Measurements from ENCODE around the gene CLK2. TPM values are rescaled to one million over a fixed set of nuclear protein-coding genes. Genes with fewer than 3 reads are reported as not detected.

The CLK2 gene
- total and polyA plus RNA-seq, 2 of the 8 experiments (the other 6 are each of a cell fraction or from before 2014, with no cell fraction given) = 62.2 to 76.0 TPM

DNA sequence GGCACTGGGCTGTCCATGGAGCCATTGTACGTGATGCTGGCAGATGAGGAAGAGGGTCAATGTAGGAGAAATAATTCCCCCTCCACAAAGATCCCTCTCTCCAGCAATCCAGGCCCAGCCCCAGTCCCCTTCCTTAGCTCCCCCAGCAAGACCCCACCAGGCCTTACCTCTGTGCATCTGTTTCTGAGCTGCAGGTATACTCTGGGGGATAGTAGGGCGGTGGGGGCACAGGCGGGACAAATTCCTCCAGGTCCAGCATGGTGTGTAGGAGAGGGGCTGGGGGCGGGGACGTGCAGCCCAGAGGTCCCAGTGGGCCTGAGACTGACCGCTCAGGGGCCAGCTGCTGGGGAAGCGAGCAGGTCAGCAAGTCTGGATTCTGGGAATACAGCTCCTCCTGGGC is 21.7 kb downstream of the CLK2 start:
- 99% methylated on average over 7 of the region's 7 CpGs; no CpG with 5 or more reads in 1 of the 2 experiments for whole genome bisulfite sequencing, 2 experiments (ENCODE audit: extremely low coverage in 1 of 2, insufficient coverage in 1 of 2, insufficient read length in 1 of 2, insufficient replicate concordance in 2 of 2, low coverage in 1 of 2, low lambda C conversion rate in 2 of 2, missing lambda C conversion rate in 1 of 2)
- no peak overlapping the region for H4K5ac ChIP-seq (ENCODE audit: insufficient read length, low read depth, low read length)

More for the DNA sequence above, 21.7 kb downstream of the CLK2 start:
- CTCF ChIA-PET (ENCODE audit: partially characterized antibody) = interaction anchor here (0.6 to 15.2 kb wide), 48 partner anchors 9 to 1639 kb away, joined by 3 to 227 read pairs (median 7); partner anchors contain the start of genes ASH1L, CLK2, FDPS and HCN3
- POLR2A ChIA-PET (ENCODE audit: partially characterized antibody) = interaction anchor here (0.6 to 7.1 kb wide), 14 partner anchors 9 to 334 kb away, joined by 3 to 48 read pairs (median 6); partner anchors contain the start of genes CLK2, HCN3, RUSC1 and SCAMP3
- Histone ChIP-seq H2BK5ac (ENCODE audit: low read depth, low read length) (no peak overlapping the region), H3K27me3 (replicated peaks in 1 of 4; ENCODE audit: control insufficient read depth in 3 of 4, extremely low read depth in 1 of 4, insufficient read depth in 3 of 4, low read length in 3 of 4) (0 out of 7 replicates have a peak, but pooled peaks cover 0 to under 1% (median under 1%) of the 10 kb centered on the region in 4 experiments), H3K4ac (replicated peaks; ENCODE audit: insufficient read length, low read depth, low read length) (no peak overlapping the region), H3K56ac (replicated peaks; ENCODE audit: insufficient read length, low read depth, low read length) (no peak overlapping the region), H3K79me1 (ENCODE audit: low read depth, low read length) (no peaks in the 10 kb centered on the region), H3K9me3 (ENCODE audit: insufficient read depth in 2 of 2, low read depth in 1 of 2, low read length in 1 of 2) (no peaks in the 10 kb centered on the region), H3K18ac (ENCODE audit: extremely low read depth, low read length) (no peak overlapping the region), H3K27ac (ENCODE audit: low read depth, low read length) (no peak overlapping the region), H3K23ac (ENCODE audit: insufficient read length) (no peak overlapping the region), H2BK15ac (ENCODE audit: low read length) (no peak overlapping the region), H2AK5ac (ENCODE audit: low read depth, low read length) (no peak overlapping the region), H4K20me1 (replicated peaks in 1 of 2; ENCODE audit: control insufficient read depth in 1 of 2, insufficient read depth in 2 of 2, low read length in 2 of 2) (peaks cover 0 to 9% of the 10 kb centered on the region in 2 experiments), H3K23me2 (ENCODE audit: low read depth, low read length) (peaks cover 12% of the 10 kb centered on the region; the same call in 1 of the 2 replicates), H3K4me3 (ENCODE audit: extremely low read depth in 1 of 4, insufficient read depth in 2 of 4, low read depth in 3 of 4, low read length in 4 of 4) (no peak overlapping the region), H2BK20ac (ENCODE audit: low read length) (no peak overlapping the region), H3K36me3 (ENCODE audit: control insufficient read depth in 2 of 4, insufficient read depth in 4 of 4, low read length in 3 of 4) (peaks cover 0 to 9% (median 2%) of the 10 kb centered on the region in 4 experiments; a peak in 2 of 8 replicates), H4K91ac (replicated peaks; ENCODE audit: insufficient read length, low read length) (no peak overlapping the region), H3K4me1 (replicated peaks in 1 of 4; ENCODE audit: control insufficient read depth in 3 of 4, insufficient read depth in 4 of 4, low read length in 3 of 4) (peaks cover 0 to 26% (median 16%) of the 10 kb centered on the region in 4 experiments; a peak in 6 of 7 replicates), H2BK120ac (replicated peaks; ENCODE audit: low read depth, low read length) (no peak overlapping the region), H3K14ac (ENCODE audit: insufficient read length) (no peak overlapping the region), H2AFZ (ENCODE audit: low read length) (no peak overlapping the region), H3K79me2 (ENCODE audit: control insufficient read depth in 1 of 2, insufficient read depth in 2 of 2, low read length in 2 of 2) (0 out of 4 replicates have a peak, but pooled peaks cover 0 to 3% of the 10 kb centered on the region in 2 experiments), H3K9ac (replicated peaks in 1 of 4; ENCODE audit: extremely low read depth in 1 of 4, low read depth in 3 of 4, low read length in 3 of 4) (no peak overlapping the region), H3K4me2 (ENCODE audit: insufficient read depth in 1 of 2, low read depth in 2 of 2, low read length in 2 of 2) (no peak overlapping the region), H4K8ac (ENCODE audit: extremely low read depth, insufficient read depth, low read length) (no peak overlapping the region), H2BK12ac (ENCODE audit: low read depth, low read length) (0 out of 2 replicates have a peak overlapping the region, but pooled peaks have one; percentile 20)
- TF ChIP-seq GTF2F1 (IDR thresholded peaks at IDR 0.05; ENCODE audit: borderline replicate concordance, low read depth, low read length) (no peak), CTBP2 (IDR thresholded peaks at IDR 0.05; ENCODE audit: borderline replicate concordance, insufficient read depth, insufficient read length, low read length) (no peak), RBBP5 (IDR thresholded peaks at IDR 0.05; ENCODE audit: borderline replicate concordance, low read depth, low read length) (no peak), EP300 (IDR thresholded peaks at IDR 0.05; ENCODE audit: borderline replicate concordance in 1 of 2, low read depth in 2 of 2, low read length in 2 of 2) (no peak), SP4 (IDR thresholded peaks at IDR 0.05; ENCODE audit: low read length) (no peak), CBX8 (IDR thresholded peaks at IDR 0.05; ENCODE audit: borderline replicate concordance, low read depth, low read length) (no peak), CBX5 (IDR thresholded peaks at IDR 0.05; ENCODE audit: low read depth, low read length) (no peak)
- no peak for FAIRE-seq
- no peak for DNase-seq (ENCODE audit: low read depth in 1 of 2, low spot score in 2 of 2)

All from H1 (cell line).